ENCODE results near the gene POLD1.

- TF ChIP-seq, protein P1, sequence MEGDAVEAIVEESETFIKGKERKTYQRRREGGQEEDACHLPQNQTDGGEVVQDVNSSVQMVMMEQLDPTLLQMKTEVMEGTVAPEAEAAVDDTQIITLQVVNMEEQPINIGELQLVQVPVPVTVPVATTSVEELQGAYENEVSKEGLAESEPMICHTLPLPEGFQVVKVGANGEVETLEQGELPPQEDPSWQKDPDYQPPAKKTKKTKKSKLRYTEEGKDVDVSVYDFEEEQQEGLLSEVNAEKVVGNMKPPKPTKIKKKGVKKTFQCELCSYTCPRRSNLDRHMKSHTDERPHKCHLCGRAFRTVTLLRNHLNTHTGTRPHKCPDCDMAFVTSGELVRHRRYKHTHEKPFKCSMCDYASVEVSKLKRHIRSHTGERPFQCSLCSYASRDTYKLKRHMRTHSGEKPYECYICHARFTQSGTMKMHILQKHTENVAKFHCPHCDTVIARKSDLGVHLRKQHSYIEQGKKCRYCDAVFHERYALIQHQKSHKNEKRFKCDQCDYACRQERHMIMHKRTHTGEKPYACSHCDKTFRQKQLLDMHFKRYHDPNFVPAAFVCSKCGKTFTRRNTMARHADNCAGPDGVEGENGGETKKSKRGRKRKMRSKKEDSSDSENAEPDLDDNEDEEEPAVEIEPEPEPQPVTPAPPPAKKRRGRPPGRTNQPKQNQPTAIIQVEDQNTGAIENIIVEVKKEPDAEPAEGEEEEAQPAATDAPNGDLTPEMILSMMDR (conservative IDR thresholded peaks at IDR 0.05; ENCODE audit: low read length): no peak
- TF ChIP-seq EZH2phosphoT487 (IDR thresholded peaks at IDR 0.05; ENCODE audit: borderline replicate concordance, low read depth, low read length): no peak
These were observed 28.9 kb downstream of the POLD1 start for GRCh38 chr19:50413096-50413495.

All from OCI-LY7 (cell line).